ENCODE results near the gene INF2.

Gene INF2

GRCh38 chr14:104731320-104732294 is 42.2 kb downstream of the INF2 start:
- H3K4me3 ChIP-seq (ENCODE audit: low read length) = no peak overlapping the region
- no peak for DNase-seq (ENCODE audit: low read depth)
- TF ChIP-seq CTCF (conservative IDR thresholded peaks at IDR 0.05; ENCODE audit: low read depth, low read length) = peak; percentile 71

- H3K4me3 ChIP-seq (ENCODE audit: low read length) = no peak overlapping the region
- TF ChIP-seq CTCF (conservative IDR thresholded peaks at IDR 0.05; ENCODE audit: low read depth, low read length) = no peak
- no peak for DNase-seq (ENCODE audit: low read depth)
These were observed 43.0 kb downstream of the INF2 start for GRCh38 chr14:104732355-104732804.

- no peak for TF ChIP-seq CTCF (conservative IDR thresholded peaks at IDR 0.05; ENCODE audit: low read depth, low read length)
- H3K4me3 ChIP-seq (ENCODE audit: low read length) = no peak overlapping the region
- DNase-seq (ENCODE audit: low read depth) = no peak
These were observed 43.7 kb downstream of the INF2 start for GRCh38 chr14:104732931-104733681.

GRCh38 chr14:104734051-104734587 is 44.7 kb downstream of the INF2 start:
- no peak for DNase-seq (ENCODE audit: low read depth)
- TF ChIP-seq CTCF (conservative IDR thresholded peaks at IDR 0.05; ENCODE audit: low read depth, low read length) = no peak
- no peak overlapping the region for H3K4me3 ChIP-seq (ENCODE audit: low read length)

GRCh38 chr14:104734601-104734990 is 45.2 kb downstream of the INF2 start:
- H3K4me3 ChIP-seq (ENCODE audit: low read length) = no peak overlapping the region
- DNase-seq (ENCODE audit: low read depth) = no peak
- TF ChIP-seq CTCF (conservative IDR thresholded peaks at IDR 0.05; ENCODE audit: low read depth, low read length) = no peak

- no peak for DNase-seq (ENCODE audit: low read depth)
- no peak for TF ChIP-seq CTCF (conservative IDR thresholded peaks at IDR 0.05; ENCODE audit: low read depth, low read length)
- H3K4me3 ChIP-seq (ENCODE audit: low read length) = no peak overlapping the region
These were observed 45.8 kb downstream of the INF2 start for GRCh38 chr14:104734991-104735779.

Data from retinal pigment epithelial cell (primary cell).